ENCODE measurements around the gene HNRNPDL. TPM values are rescaled to one million over a fixed set of nuclear protein-coding genes. Genes with fewer than 3 reads are reported as not detected.
A peak's percentile ranks its signal among the peaks of the same experiment; 100 is the strongest.

Gene HNRNPDL
- total RNA-seq, 1 experiment from 2014 or later = 472 TPM

GRCh38 chr4:82421796-82422560 lies 8.3 kb downstream of the HNRNPDL start:
- Mint-ChIP-seq H3K4me3 (no peak overlapping the region), H3K4me1 (peaks cover 7 to 10% of the 10 kb centered on the region in 2 experiments), H3K27me3 (ENCODE audit: low read depth) (no peaks in the 10 kb centered on the region; the same call in 1 of the 2 replicates), H3K36me3 (ENCODE audit: insufficient read depth in 1 of 3, low read depth in 3 of 3) (peaks cover 33 to 42% (median 34%) of the 10 kb centered on the region in 3 experiments), H3K27ac (peak overlapping the region; percentile 2 to 87 (median 57); a peak in 3 of 7 replicates), H3K9me3 (no peaks in the 10 kb centered on the region)
- no peaks in the 10 kb centered on the region for H3K27me3 ChIP-seq (ENCODE audit: insufficient read depth, low read length)
- no peak overlapping the region for H2BK5ac ChIP-seq (ENCODE audit: insufficient read length, low read length)
- no peaks in the 10 kb centered on the region for H3K23me2 ChIP-seq (ENCODE audit: insufficient read length, low read depth, low read length, poor library complexity, severe bottlenecking)
- no peak for DNase-seq
- no peak overlapping the region for H3K18ac ChIP-seq (ENCODE audit: insufficient read length, low read depth, low read length)
- no peak overlapping the region for H2AFZ ChIP-seq (ENCODE audit: low read length)
- TF ChIP-seq CTCF (conservative IDR thresholded peaks at IDR 0.05) = no peak
- H3K9ac ChIP-seq (ENCODE audit: extremely low read depth, insufficient read length, low read length) = no peak overlapping the region
- no peak overlapping the region for H3K14ac ChIP-seq (ENCODE audit: insufficient read depth, low read length)
- H2BK20ac ChIP-seq (ENCODE audit: low read depth, low read length, poor library complexity, severe bottlenecking) = no peak overlapping the region
- H2BK120ac ChIP-seq (ENCODE audit: low read depth, low read length, poor library complexity, severe bottlenecking) = no peak overlapping the region
- H3T11ph ChIP-seq (ENCODE audit: low read length) = no peak overlapping the region
- no peak overlapping the region for H3K4me2 ChIP-seq (ENCODE audit: insufficient read depth, insufficient read length, low read length)
- no peaks in the 10 kb centered on the region for H3K9me3 ChIP-seq (ENCODE audit: control insufficient read depth, low read depth, low read length)
- H3K79me2 ChIP-seq (ENCODE audit: insufficient read depth, low read length) = peaks cover 3% of the 10 kb centered on the region; the same call in 1 of the 2 replicates
- no peak overlapping the region for H3K27ac ChIP-seq (ENCODE audit: insufficient read length, low read depth, low read length)
- no peak overlapping the region for H2BK15ac ChIP-seq (ENCODE audit: low read depth, low read length)
- no peak overlapping the region for H3K23ac ChIP-seq (ENCODE audit: insufficient read length, low read depth, low read length)
- H3K4me1 ChIP-seq (ENCODE audit: insufficient read depth, low read length) = no peaks in the 10 kb centered on the region
- no peak overlapping the region for H4K91ac ChIP-seq (ENCODE audit: insufficient read length, low read depth, low read length)
- H4K20me1 ChIP-seq (ENCODE audit: control insufficient read depth, insufficient read depth, insufficient read length) = no peaks in the 10 kb centered on the region
- H3K79me1 ChIP-seq (ENCODE audit: insufficient read depth, low read depth, low read length, poor library complexity, severe bottlenecking) = no peaks in the 10 kb centered on the region
- no peak overlapping the region for H2AK5ac ChIP-seq (ENCODE audit: insufficient read length, low read length)
- no CpG with 5 or more reads among the region's 13 CpGs for WGBS (ENCODE audit: extremely low coverage, insufficient read length, low lambda C conversion rate)
- no peak overlapping the region for H2BK12ac ChIP-seq (ENCODE audit: insufficient read length, low read depth, low read length)
- no peak overlapping the region for H4K5ac ChIP-seq (ENCODE audit: insufficient read length, low read depth, low read length)
- no peak overlapping the region for H3K56ac ChIP-seq (ENCODE audit: insufficient read length, low read depth, low read length)
- no peak overlapping the region for H4K8ac ChIP-seq (replicated peaks; ENCODE audit: insufficient read length, low read depth, low read length)
- H3K4ac ChIP-seq (ENCODE audit: low read depth, low read length) = no peak overlapping the region
